Ureter (tissue), 1 donor: ENCODE data around the gene CCT6A. TPM values are rescaled to one million over a fixed set of nuclear protein-coding genes. Genes with fewer than 3 reads are reported as not detected.
"Not testable (repeated sequence)": the region's sequence is repeated elsewhere in the genome, so short reads cannot be mapped to it uniquely, and the experiment has no call there.

ENCODE experiments used
- DNase-seq: peaks from one replicate; pipeline ENCODE4 v3.0.0-alpha.2; 2020; ENCODE audit warnings: low spot score
- total RNA-seq: library from RNA; stranded (reverse); gene quantifications from one replicate; pipeline ENCODE4 v1.2.4, GENCODE V29; 2023
- donor health status: DM: yes; HTN: yes; CAD: no.

CCT6A gene
- total RNA-seq, 1 donor from 2014 or later = 121 TPM

GRCh38 chr7:56099653-56100052 lies 48.1 kb downstream of the CCT6A start:
- no peak for DNase-seq

DNA sequence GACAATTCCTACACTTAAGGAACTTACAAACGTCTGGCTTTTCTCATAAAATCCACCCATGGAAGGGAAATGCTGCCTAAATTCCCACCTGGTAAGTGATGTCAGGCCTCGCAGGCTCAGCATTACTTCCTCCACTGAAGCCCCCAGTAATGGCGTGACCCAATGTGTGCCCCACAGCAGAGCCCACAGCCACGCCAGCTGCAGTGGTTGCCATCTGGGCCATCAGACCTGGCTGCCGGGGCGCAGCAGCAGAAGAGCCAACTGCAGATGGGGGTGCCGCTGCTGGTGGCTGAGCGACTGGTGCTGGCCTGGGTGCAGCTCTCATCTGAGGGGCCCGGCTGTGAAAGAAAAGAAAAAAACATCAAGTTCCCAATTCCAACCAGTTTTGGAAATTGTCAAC lies 52.6 kb downstream of the CCT6A start:
- DNase-seq = not testable (repeated sequence)

DNA sequence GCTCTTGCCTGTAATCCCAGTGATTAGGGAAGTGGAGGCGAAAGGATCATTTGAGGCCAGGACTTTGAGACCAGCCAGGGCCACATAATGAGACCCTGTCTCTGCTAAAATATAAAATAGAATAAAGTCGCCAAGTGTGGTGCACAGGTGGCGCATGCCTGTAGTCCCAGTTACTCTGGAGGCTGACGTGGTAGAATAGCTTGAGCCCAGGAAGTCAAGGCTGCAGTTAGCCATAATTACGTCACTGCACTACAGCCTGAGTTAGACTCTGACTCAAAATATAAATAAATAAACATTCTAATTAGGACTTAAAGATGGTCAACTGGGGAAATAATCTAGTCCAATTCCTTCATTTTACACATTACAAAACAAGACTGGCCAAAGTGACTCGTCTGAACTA lies 53.9 kb downstream of the CCT6A start:
- no peak for DNase-seq

DNA sequence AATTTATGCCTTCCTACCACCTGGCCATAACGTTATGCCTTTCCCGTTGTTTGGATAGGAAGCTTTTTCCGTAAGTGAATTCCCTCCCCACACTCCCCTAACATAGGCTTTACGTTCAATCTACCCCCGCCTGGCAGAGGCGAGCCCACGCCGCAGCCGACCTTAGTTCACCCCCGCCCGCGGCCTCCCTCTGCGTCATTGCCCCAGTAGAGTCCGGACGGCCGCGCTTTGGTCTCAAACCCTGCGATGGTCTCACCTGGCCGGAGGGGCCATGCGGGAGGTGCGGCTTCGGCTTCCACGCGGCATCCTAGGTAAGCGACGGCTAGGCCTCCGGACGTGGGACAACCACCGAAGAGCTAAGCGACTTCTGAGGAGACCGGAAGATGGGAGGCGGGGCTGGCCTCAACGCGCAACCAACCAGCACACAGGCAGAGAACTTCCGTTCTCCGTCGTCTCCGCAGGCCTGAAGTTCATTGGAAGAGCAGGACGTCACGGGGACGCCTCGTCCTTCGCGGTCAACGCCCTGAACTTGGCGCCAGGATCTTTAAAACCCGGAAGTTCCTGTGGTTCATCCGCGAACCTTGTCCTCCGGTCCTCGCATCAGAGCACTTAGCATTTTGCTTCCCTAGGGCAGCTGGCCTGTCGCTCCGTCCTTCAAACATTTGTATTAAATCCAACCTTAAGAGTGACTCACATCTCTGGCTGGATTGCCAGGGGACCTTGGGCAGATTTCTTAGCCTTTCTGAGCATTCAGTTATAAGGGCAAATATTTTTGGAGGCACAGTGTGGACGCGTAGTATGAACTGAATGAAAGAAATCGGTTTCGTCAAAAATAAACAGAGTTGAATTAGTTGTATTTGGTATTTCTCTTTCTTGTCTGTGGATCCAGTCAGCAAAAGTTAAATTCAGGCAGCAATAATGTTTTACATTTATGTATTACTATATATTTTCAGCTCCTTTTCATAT lies 54.8 kb downstream of the CCT6A start, which contains the start of gene CHCHD2:
CHCHD2 (minus strand) TSS at position 369 of the 966 bp plus-strand sequence; CDS start at position 306, 63 bp downstream.
- DNase-seq = peak; percentile 98

- no peak for DNase-seq
These were observed 56.3 kb downstream of the CCT6A start for GRCh38 chr7:56107954-56108258.

DNA sequence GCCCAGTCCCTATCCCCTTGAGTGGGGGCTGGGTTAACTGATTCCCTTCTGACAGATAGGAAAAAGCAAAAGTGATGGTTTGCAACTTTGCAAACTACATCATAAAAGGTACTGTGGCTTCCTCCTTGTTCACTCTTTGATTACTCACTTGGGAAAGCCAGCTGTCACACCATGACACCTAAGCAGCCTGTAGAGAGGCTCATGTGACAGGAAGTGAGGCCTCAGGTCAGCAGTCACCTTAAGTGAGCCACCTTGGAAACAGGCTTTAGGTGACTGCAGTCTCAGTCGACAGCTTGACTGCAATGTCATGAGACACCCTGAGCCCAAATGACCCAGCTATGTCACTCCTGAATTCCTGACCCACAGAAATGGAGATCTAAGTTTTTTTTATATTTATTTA lies 59.0 kb downstream of the CCT6A start:
- no peak for DNase-seq

DNA sequence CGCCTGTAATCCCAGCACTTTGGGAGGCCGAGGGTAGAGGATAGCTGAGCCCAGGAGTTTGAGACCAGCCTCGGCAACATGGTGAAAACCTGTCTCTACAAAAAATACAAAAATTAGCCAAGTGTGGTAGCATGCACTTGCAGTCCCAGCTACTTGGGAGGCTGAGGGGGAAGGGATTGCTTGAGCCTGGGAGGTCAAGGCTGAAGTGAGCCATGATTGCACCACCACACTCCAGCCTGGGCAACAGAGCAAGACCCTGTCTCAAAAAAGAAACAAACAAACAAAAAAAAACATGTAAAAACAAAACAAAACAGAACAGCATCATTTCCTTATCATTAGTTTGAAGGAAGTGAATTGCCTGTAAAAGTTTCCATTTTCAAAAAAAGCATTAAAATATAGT lies 60.7 kb downstream of the CCT6A start:
- DNase-seq = not testable (repeated sequence)

Other genes with a start within 250 kb of the CCT6A start
- not detected for gene SEPTIN14, start 189.0 kb upstream of the CCT6A start, total RNA-seq
- gene ZNF713, start 164.3 kb upstream of the CCT6A start, total RNA-seq = 4.2 TPM
- gene MRPS17, start 99.9 kb upstream of the CCT6A start, total RNA-seq = 13.1 TPM
- 66.6 TPM for gene NIPSNAP2, start 87.2 kb upstream of the CCT6A start, total RNA-seq
- gene PSPH, start 321 bp upstream of the CCT6A start, total RNA-seq = 17.1 TPM
- 165 TPM for gene SUMF2, start 12.5 kb downstream of the CCT6A start, total RNA-seq
- 3.1 TPM for gene PHKG1, start 41.2 kb downstream of the CCT6A start, total RNA-seq
- 283 TPM for gene CHCHD2, start 54.7 kb downstream of the CCT6A start, total RNA-seq
- gene NUPR2, start 64.7 kb downstream of the CCT6A start, total RNA-seq = 2.8 TPM